DND-41 (cell line): ENCODE measurements around the gene NUDT21.

Experiments
- EZH2 ChIP-seq: IDR thresholded peaks from 3 replicates; pipeline ENCODE4 v1.6.1; 2012; ENCODE audit warnings: borderline replicate concordance, low read depth, mild to moderate bottlenecking, moderate library complexity, low read length, inconsistent platforms; ENCODE audit not compliant: severe bottlenecking
- TF ChIP-seq, protein P1 (sequence below): IDR thresholded peaks from 2 replicates; pipeline ENCODE4 v1.5.1; 2012; ENCODE audit warnings: borderline replicate concordance, low read length, moderate library complexity, mild to moderate bottlenecking; ENCODE audit not compliant: poor library complexity, severe bottlenecking; ENCODE audit errors: extremely low read depth

DNA sequence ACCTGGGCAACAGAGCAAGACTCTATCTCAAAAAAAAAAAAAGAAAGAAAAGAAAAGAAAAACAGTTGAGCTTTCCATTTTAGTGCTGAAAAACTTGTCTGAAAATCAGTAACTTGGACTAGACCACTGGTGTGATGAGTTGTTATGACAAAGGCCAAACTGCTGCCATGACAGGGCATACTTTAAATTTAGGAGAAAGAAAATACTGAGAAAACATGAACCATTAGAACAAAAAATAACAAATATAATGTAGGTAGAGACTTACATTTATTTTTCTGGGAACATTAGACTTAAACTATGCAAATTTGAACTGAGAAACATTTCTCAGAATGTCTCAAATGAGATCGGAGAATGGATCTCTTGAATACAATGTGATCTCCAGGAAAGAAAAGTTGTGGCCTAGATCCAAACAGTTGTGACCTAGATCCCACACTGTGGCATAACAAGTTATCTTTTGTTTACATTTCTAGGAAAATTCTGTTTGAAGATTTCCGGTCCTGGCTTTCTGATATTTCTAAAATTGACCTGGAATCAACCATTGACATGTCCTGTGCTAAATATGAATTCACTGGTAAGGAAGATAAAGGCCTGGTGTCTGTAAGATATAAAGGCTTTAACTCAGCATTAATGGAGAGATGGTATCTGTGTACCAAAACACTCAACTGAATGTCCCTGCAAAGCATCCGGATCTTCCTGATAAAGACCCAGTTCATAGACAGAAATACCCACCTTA lies 11.1 kb upstream of the NUDT21 start:
- TF ChIP-seq, protein P1, sequence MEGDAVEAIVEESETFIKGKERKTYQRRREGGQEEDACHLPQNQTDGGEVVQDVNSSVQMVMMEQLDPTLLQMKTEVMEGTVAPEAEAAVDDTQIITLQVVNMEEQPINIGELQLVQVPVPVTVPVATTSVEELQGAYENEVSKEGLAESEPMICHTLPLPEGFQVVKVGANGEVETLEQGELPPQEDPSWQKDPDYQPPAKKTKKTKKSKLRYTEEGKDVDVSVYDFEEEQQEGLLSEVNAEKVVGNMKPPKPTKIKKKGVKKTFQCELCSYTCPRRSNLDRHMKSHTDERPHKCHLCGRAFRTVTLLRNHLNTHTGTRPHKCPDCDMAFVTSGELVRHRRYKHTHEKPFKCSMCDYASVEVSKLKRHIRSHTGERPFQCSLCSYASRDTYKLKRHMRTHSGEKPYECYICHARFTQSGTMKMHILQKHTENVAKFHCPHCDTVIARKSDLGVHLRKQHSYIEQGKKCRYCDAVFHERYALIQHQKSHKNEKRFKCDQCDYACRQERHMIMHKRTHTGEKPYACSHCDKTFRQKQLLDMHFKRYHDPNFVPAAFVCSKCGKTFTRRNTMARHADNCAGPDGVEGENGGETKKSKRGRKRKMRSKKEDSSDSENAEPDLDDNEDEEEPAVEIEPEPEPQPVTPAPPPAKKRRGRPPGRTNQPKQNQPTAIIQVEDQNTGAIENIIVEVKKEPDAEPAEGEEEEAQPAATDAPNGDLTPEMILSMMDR, result no peak
- TF ChIP-seq EZH2, result no peak
